H1 (cell line): ENCODE results near the gene PIGU.

Source experiments
- CTCF ChIP-seq, 3 experiments: IDR thresholded peaks; 1 replicate in 2 of 3; 2 replicates in 1 of 3; pipeline versions ENCODE4 v1.5.1 to v1.6.1; 2011; ENCODE audit warnings: low read length in 3 of 3, mild to moderate bottlenecking in 3 of 3, inconsistent platforms in 2 of 3, low read depth in 1 of 3, moderate library complexity in 1 of 3; ENCODE audit not compliant: insufficient read depth in 1 of 3; ENCODE audit errors: control extremely low read depth in 1 of 3
- EZH2 ChIP-seq: fragments of 200-600 bp; sonication (generic); IDR thresholded peaks from 2 replicates; pipeline ENCODE4 v1.7.1; 2012; ENCODE audit warnings: low read depth, mild to moderate bottlenecking, moderate library complexity, low read length, inconsistent platforms; ENCODE audit not compliant: severe bottlenecking

GRCh38 chr20:34720266-34720665, 43.4 kb upstream of the PIGU start:
- TF ChIP-seq EZH2 (no peak), CTCF (IDR thresholded peaks at IDR 0.05; ENCODE audit: control extremely low read depth in 1 of 3, insufficient read depth in 1 of 3, low read depth in 1 of 3, low read length in 3 of 3) (no peak)
